Transverse colon (tissue), 4 donors: ENCODE measurements around the gene ATG5. TPM values are rescaled to one million over a fixed set of nuclear protein-coding genes. Genes with fewer than 3 reads are reported as not detected.

Source experiments
- DNase-seq: peaks from one replicate; pipeline ENCODE4 v3.0.0-alpha.2; 2019
- H3K27ac ChIP-seq, 4 donors: fragments of 200-600 bp; sonication (generic); 2 replicates each; pipeline ENCODE4 v1.5.1; 2016 to 2018; ENCODE audit warnings: inconsistent platforms in 4 of 4
- H3K27me3 ChIP-seq: fragments of 200-600 bp; sonication (generic); 2 replicates; pipeline ENCODE4 v1.5.1; 2017; ENCODE audit warnings: inconsistent platforms
- H3K36me3 ChIP-seq, 4 donors: fragments of 200-600 bp; sonication (generic); 2 replicates each; pipeline ENCODE4 v1.5.1; 2017 to 2019; ENCODE audit warnings: inconsistent platforms in 4 of 4
- H3K4me1 ChIP-seq, 4 donors: fragments of 200-600 bp; sonication (generic); 2 replicates each; pipeline ENCODE4 v1.5.1; 2017 to 2020; ENCODE audit warnings: inconsistent platforms in 4 of 4
- H3K4me3 ChIP-seq, 4 donors: fragments of 200-600 bp; sonication (generic); 1 replicate in 1 of 4; 2 replicates in 3 of 4; pipeline versions ENCODE4 v1.5.1 to v1.6.1; 2017 to 2019; ENCODE audit warnings: inconsistent platforms in 4 of 4
- H3K9me3 ChIP-seq, 2 donors: fragments of 200-600 bp; sonication (generic); 2 replicates each; pipeline ENCODE4 v1.5.1; 2017 to 2019; ENCODE audit warnings: inconsistent platforms in 2 of 2
- EP300 ChIP-seq: sonication (generic); formaldehyde crosslinking; IDR thresholded peaks from one replicate; pipeline ENCODE4 v1.6.1; 2017; ENCODE audit warnings: antibody characterized with exemption, low read depth
- POLR2A ChIP-seq: fragments of 450-650 bp; IDR thresholded peaks from one replicate; pipeline ENCODE4 v1.6.1; 2016; ENCODE audit warnings: antibody characterized with exemption, mild to moderate bottlenecking, moderate library complexity
- POLR2AphosphoS5 ChIP-seq, 3 donors: sonication (generic); formaldehyde crosslinking; IDR thresholded peaks; one replicate each; pipeline ENCODE4 v1.6.1; 2016; ENCODE audit warnings: antibody characterized with exemption in 3 of 3
- WGBS, 2 donors: methylation state at CpG; one replicate each; pipeline ENCODE4 v1.1.5; 2018; ENCODE audit warnings: low coverage in 1 of 2; 5-methylcytosine and 5-hydroxymethylcytosine counted together
- in situ Hi-C, 4 donors: fragments of 200-750 bp; cut with MboI; loops; one replicate each; pipeline versions ENCODE4 v1.15.0 to v1.15.1; 2017; ENCODE audit warnings: low sequenced_read_pairs in 3 of 4, low pct_ligation_motif_present in 1 of 4, low pct_unique_long_range_greater_than_20kb in 1 of 4
- intact Hi-C: fragments of 100-400 bp; cut with DNase I; formaldehyde crosslinking; loops from one replicate; pipeline ENCODE4 v1.15.1; 2023; ENCODE audit warnings: low total_unique reads
- total RNA-seq, 4 donors: library from RNA; depleted of rRNA; stranded (reverse); fragments of >200 nt; gene quantifications; one replicate each; pipeline ENCODE4 v1.1.0, GENCODE V29; 2016
- TF ChIP-seq, protein P1 (sequence below), 5 experiments: fragments of 200-600 bp in 3 of 5; fragments of 450-650 bp in 2 of 5; sonication (generic) in 3 of 5; IDR thresholded peaks; 1 replicate in 2 of 5; 2 replicates in 3 of 5; pipeline ENCODE4 v1.5.1; 2016 to 2017; ENCODE audit warnings: antibody characterized with exemption in 5 of 5, inconsistent platforms in 3 of 5, mild to moderate bottlenecking in 2 of 5, moderate library complexity in 1 of 5

The ATG5 gene
- total RNA-seq, 4 donors from 2014 or later, result 21.7 to 56.4 (median 44.9) TPM

DNA sequence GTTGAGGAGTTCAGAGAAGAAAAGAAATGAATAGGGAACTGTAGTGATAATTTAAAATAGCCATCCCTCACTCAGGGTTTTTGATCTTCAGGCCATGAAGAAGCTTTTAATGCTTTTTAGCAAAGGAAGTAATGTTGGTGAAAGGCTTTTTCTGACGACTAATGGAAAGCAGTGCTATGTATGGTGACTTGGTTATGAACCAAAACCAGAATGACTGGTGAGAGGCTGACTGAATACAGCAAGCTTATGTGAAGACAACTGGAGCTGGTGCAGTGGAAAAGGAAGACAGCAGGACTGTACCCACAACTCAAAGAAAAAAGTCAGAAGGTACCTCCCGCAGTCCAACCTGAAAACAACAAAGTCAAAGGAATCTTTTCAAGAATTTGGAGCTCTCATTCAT, 120.6 kb downstream of the ATG5 start:
- WGBS, 2 donors, result 81 to 94% methylated on average over 2 of the region's 2 CpGs
- H3K4me3 ChIP-seq, result no peak overlapping the region
- intact Hi-C loops (no loop called here), in situ Hi-C loops (loop anchor here in 3 of 4 donors (25.0 kb wide), 2 partner anchors 468 to 718 kb away; no protein-coding TSS in a partner anchor)
- peaks cover 0 to 5% (median 0%) of the 10 kb centered on the region in 4 donors for H3K36me3 ChIP-seq
- no peak overlapping the region for H3K27ac ChIP-seq
- no peaks in the 10 kb centered on the region for H3K4me1 ChIP-seq
- TF ChIP-seq POLR2A, result no peak
- no peaks in the 10 kb centered on the region for H3K27me3 ChIP-seq
- H3K9me3 ChIP-seq, result no peaks in the 10 kb centered on the region
- DNase-seq, result no peak

DNA sequence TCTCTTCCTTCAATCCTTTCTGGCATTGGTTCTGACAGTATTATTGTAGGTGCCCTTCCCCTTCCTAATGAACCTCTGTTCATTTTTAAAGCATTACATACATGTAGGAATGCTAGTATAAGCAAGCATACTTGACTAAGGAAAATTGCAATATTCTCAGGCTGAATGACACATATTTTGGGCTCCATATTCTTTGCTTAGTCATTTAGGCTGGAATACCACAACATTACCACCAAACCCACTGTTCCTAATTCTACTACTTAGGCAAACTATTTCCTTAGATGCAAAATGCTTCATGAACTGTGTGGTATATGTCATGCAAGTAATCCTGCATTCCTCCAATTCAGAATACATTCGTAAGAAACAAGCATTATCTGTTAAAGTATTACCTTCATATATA, 125.6 kb downstream of the ATG5 start:
- Histone ChIP-seq H3K4me3 (no peak overlapping the region), H3K36me3 (peaks cover 0 to 5% (median 0%) of the 10 kb centered on the region in 4 donors), H3K4me1 (peaks cover 0 to 5% (median under 1%) of the 10 kb centered on the region in 4 donors), H3K27ac (no peak overlapping the region), H3K27me3 (no peaks in the 10 kb centered on the region), H3K9me3 (no peaks in the 10 kb centered on the region)
- no peak for TF ChIP-seq POLR2AphosphoS5 (IDR thresholded peaks at IDR 0.05)
- TF ChIP-seq, protein P1, sequence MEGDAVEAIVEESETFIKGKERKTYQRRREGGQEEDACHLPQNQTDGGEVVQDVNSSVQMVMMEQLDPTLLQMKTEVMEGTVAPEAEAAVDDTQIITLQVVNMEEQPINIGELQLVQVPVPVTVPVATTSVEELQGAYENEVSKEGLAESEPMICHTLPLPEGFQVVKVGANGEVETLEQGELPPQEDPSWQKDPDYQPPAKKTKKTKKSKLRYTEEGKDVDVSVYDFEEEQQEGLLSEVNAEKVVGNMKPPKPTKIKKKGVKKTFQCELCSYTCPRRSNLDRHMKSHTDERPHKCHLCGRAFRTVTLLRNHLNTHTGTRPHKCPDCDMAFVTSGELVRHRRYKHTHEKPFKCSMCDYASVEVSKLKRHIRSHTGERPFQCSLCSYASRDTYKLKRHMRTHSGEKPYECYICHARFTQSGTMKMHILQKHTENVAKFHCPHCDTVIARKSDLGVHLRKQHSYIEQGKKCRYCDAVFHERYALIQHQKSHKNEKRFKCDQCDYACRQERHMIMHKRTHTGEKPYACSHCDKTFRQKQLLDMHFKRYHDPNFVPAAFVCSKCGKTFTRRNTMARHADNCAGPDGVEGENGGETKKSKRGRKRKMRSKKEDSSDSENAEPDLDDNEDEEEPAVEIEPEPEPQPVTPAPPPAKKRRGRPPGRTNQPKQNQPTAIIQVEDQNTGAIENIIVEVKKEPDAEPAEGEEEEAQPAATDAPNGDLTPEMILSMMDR (IDR thresholded peaks at IDR 0.05), result no peak
- DNase-seq, result no peak
- intact Hi-C loops (no loop called here), in situ Hi-C loops (loop anchor here (10.0 to 25.0 kb wide), 3 partner anchors 95 to 713 kb away; no protein-coding TSS in a partner anchor)
- WGBS, 2 donors, result 81 to 100% methylated on average over 1 of the region's 1 CpG

DNA sequence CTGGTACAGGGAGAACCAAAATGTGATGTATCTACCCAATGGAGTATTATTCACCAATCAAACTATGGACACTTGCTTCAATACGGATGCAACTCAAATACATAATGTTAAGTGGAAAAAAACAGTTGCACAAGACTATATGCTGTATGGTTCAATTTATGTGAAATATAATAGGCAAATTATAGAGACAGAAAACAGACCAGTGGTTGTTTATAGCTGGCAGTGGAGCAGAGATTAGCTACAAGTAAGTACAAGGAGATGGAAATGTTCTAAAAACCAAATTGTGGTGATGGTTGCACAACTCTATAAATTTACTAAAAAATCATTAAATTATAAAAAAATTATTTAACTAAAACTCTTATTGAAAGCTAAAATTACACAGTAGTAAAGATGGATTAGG, 126.2 kb downstream of the ATG5 start:
- H3K4me1 ChIP-seq, result peaks cover 0 to 8% (median 3%) of the 10 kb centered on the region in 4 donors
- intact Hi-C loops, result no loop called here
- H3K9me3 ChIP-seq, result no peaks in the 10 kb centered on the region
- TF ChIP-seq POLR2AphosphoS5 (IDR thresholded peaks at IDR 0.05) (no peak), EP300 (no peak), POLR2A (no peak)
- TF ChIP-seq, protein P1 (IDR thresholded peaks at IDR 0.05), result no peak
- DNase-seq, result no peak
- H3K27me3 ChIP-seq, result no peaks in the 10 kb centered on the region
- no peak overlapping the region for H3K27ac ChIP-seq
- 77 to 100% methylated on average over 1 of the region's 1 CpG for WGBS, 2 donors
- peaks cover 0 to 5% (median 0%) of the 10 kb centered on the region in 4 donors for H3K36me3 ChIP-seq
- H3K4me3 ChIP-seq, result no peak overlapping the region
- in situ Hi-C loops, result loop anchor here in 1 of 4 donors (10.0 kb wide), 1 partner anchor 95 kb away; no protein-coding TSS in a partner anchor

DNA sequence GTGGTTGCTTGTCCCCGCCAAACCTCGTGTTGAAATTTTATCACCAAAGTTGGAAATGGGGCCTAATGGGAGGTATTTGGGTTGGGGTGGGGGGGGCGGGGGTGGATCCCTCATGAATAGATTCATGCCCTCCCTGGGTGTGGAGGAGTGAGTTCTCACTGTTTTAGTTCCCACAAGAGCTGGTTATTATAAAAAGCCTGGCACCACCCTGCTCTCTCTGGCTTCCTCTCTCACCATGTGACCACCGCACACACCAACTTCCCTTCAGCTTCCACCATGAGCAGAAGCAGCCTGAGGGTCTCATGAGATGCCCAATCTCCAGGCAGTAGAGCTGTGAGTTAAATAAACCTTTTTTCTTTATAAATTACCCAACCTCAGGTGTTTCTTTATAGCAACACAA, 128.1 kb downstream of the ATG5 start:
- WGBS, 2 donors, result 87% methylated on average over 4 of the region's 4 CpGs; no CpG with 5 or more reads in 1 of the 2 donors

More for the DNA sequence above, 128.1 kb downstream of the ATG5 start:
- Histone ChIP-seq H3K9me3 (no peaks in the 10 kb centered on the region), H3K27ac (no peak overlapping the region), H3K36me3 (peaks cover 0 to 6% (median 2%) of the 10 kb centered on the region in 4 donors), H3K4me1 (peaks cover 0 to 8% (median 3%) of the 10 kb centered on the region in 4 donors), H3K27me3 (no peaks in the 10 kb centered on the region), H3K4me3 (no peak overlapping the region)
- TF ChIP-seq EP300, result no peak
- TF ChIP-seq, protein P1 (IDR thresholded peaks at IDR 0.05), result no peak
- TF ChIP-seq POLR2AphosphoS5 (IDR thresholded peaks at IDR 0.05), result no peak
- TF ChIP-seq POLR2A, result no peak
- intact Hi-C loops (no loop called here), in situ Hi-C loops (loop anchor here in 1 of 4 donors (10.0 kb wide), 1 partner anchor 93 kb away; no protein-coding TSS in a partner anchor)
- DNase-seq, result peak; percentile 22
